NCI-H446 treated with DMSO at 0.1 percent for 48 hours (cell line): ENCODE data around the gene ZNF622.

Experiments used
- DNase-seq: peaks from one replicate; lab custom pipeline; 2025; lab: John Stamatoyannopoulos, UW

The ZNF622 gene

GRCh38 chr5:16430349-16431089, 35.1 kb downstream of the ZNF622 start:
- no peak for DNase-seq

- no peak for DNase-seq
Measured at GRCh38 chr5:16428359-16428758, 37.2 kb downstream of the ZNF622 start.

GRCh38 chr5:16427587-16427986, 38.0 kb downstream of the ZNF622 start:
- no peak for DNase-seq

GRCh38 chr5:16418471-16418922, 47.1 kb downstream of the ZNF622 start:
- no peak for DNase-seq

GRCh38 chr5:16417398-16418074, 48.1 kb downstream of the ZNF622 start:
- no peak for DNase-seq

- DNase-seq = no peak
Measured at GRCh38 chr5:16414861-16415260, 50.7 kb downstream of the ZNF622 start.

GRCh38 chr5:16413166-16413860, 52.3 kb downstream of the ZNF622 start:
- DNase-seq = no peak

- DNase-seq = no peak
Measured at GRCh38 chr5:16412556-16412955, 53.0 kb downstream of the ZNF622 start.

- no peak for DNase-seq
Measured at GRCh38 chr5:16411741-16412455, 53.7 kb downstream of the ZNF622 start.

- no peak for DNase-seq
Measured at GRCh38 chr5:16411235-16411634, 54.4 kb downstream of the ZNF622 start.

GRCh38 chr5:16410338-16410737, 55.3 kb downstream of the ZNF622 start:
- no peak for DNase-seq

- DNase-seq = no peak
Measured at GRCh38 chr5:16406630-16407029, 59.0 kb downstream of the ZNF622 start.

GRCh38 chr5:16406023-16406422, 59.6 kb downstream of the ZNF622 start:
- no peak for DNase-seq
